Adipocyte (in vitro differentiated cells): Measurements from ENCODE around the gene LYL1.

Experiments used
- DNase-seq: peaks from one replicate; pipeline ENCODE4 v3.0.0-alpha.2; 2015; ENCODE audit warnings: low read depth
- H3K27me3 ChIP-seq: replicated peaks from 2 replicates; pipeline ENCODE4 v1.7.0; 2013; ENCODE audit warnings: mild to moderate bottlenecking, low read length, moderate library complexity; ENCODE audit not compliant: control insufficient read depth, insufficient read depth
- H3K36me3 ChIP-seq: 2 replicates; pipeline ENCODE4 v1.7.0; 2013; ENCODE audit warnings: low read length, mild to moderate bottlenecking, moderate library complexity; ENCODE audit not compliant: control insufficient read depth, insufficient read depth, severe bottlenecking
- H3K4me1 ChIP-seq: 2 replicates; pipeline ENCODE4 v1.7.0; 2013; ENCODE audit warnings: mild to moderate bottlenecking, low read length, moderate library complexity; ENCODE audit not compliant: control insufficient read depth, insufficient read depth
- H3K4me3 ChIP-seq: 2 replicates; pipeline ENCODE4 v1.7.0; 2013; ENCODE audit warnings: mild to moderate bottlenecking, low read length, moderate library complexity
- H3K9ac ChIP-seq: 2 replicates; pipeline ENCODE4 v1.7.0; 2013; ENCODE audit warnings: mild to moderate bottlenecking, low read length, moderate library complexity
- H3K9me3 ChIP-seq: 2 replicates; pipeline ENCODE4 v1.7.0; 2013; ENCODE audit warnings: mild to moderate bottlenecking, low read length, moderate library complexity; ENCODE audit not compliant: control insufficient read depth

The LYL1 gene

GRCh38 chr19:13066933-13067807, 35.5 kb downstream of the LYL1 start:
- peak overlapping the region; percentile 46 for H3K9ac ChIP-seq
- no peaks in the 10 kb centered on the region for H3K36me3 ChIP-seq
- H3K4me1 ChIP-seq, result peaks cover 72% of the 10 kb centered on the region
- DNase-seq, result no peak
- no peaks in the 10 kb centered on the region for H3K9me3 ChIP-seq
- H3K4me3 ChIP-seq, result no peak overlapping the region
- no peaks in the 10 kb centered on the region for H3K27me3 ChIP-seq

- DNase-seq, result no peak
- H3K27me3 ChIP-seq, result no peaks in the 10 kb centered on the region
- peaks cover 78% of the 10 kb centered on the region for H3K4me1 ChIP-seq
Measured at GRCh38 chr19:13066226-13066625, 36.4 kb downstream of the LYL1 start.

GRCh38 chr19:13064092-13064489, 38.6 kb downstream of the LYL1 start:
- DNase-seq, result no peak
- H3K27me3 ChIP-seq, result no peaks in the 10 kb centered on the region
- H3K4me1 ChIP-seq, result peaks cover 92% of the 10 kb centered on the region

More at GRCh38 chr19:13066226-13066625, 36.4 kb downstream of the LYL1 start:
- peak overlapping the region; percentile 47 for H3K9ac ChIP-seq
- no peak overlapping the region for H3K4me3 ChIP-seq
- H3K9me3 ChIP-seq, result no peaks in the 10 kb centered on the region
- H3K36me3 ChIP-seq, result no peaks in the 10 kb centered on the region

DNA sequence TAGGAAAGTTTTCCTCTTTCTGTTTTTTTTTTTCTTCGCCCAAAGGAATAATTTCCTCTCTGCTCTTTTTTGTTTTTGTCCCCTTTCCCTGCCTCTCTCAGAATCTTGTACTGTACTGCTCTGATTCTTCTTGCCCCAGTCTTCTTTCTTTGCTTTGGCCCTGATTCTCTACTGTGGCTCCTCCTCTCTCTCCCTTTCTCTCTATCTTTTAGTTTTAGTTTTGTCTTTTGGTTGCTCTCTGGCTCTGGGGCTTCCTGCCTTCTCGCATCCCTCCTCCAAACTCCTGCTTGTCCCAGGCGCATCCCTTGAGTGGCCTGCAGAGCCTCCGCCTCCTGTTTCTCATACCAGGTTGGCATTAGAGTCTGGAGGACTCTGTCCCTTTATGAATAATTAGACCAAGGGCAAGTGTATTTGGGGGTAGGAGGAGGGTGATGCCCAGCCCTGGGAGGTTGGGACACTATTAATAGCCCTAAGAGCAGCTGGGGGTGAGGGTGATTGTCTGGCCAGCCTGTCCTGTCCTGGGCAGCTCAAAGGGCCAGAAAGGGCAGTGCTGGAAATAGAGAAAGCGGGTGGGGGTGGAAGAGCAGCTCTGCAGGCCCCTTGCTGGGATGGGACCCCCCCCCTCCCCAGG, 39.1 kb downstream of the LYL1 start:
- no peak for DNase-seq
- H3K36me3 ChIP-seq, result no peaks in the 10 kb centered on the region
- H3K4me1 ChIP-seq, result peaks cover 95% of the 10 kb centered on the region
- H3K9ac ChIP-seq, result peak overlapping the region; percentile 86
- no peaks in the 10 kb centered on the region for H3K9me3 ChIP-seq
- no peaks in the 10 kb centered on the region for H3K27me3 ChIP-seq
- H3K4me3 ChIP-seq, result no peak overlapping the region

More at GRCh38 chr19:13064092-13064489, 38.6 kb downstream of the LYL1 start:
- H3K9me3 ChIP-seq, result no peaks in the 10 kb centered on the region
- H3K9ac ChIP-seq, result peak overlapping the region; percentile 86
- H3K4me3 ChIP-seq, result no peak overlapping the region
- no peaks in the 10 kb centered on the region for H3K36me3 ChIP-seq

- no peaks in the 10 kb centered on the region for H3K27me3 ChIP-seq
- H3K9me3 ChIP-seq, result no peaks in the 10 kb centered on the region
- H3K36me3 ChIP-seq, result no peaks in the 10 kb centered on the region
- H3K4me1 ChIP-seq, result peaks cover 98% of the 10 kb centered on the region
- no peak overlapping the region for H3K4me3 ChIP-seq
- peak overlapping the region; percentile 86 for H3K9ac ChIP-seq
- DNase-seq, result no peak
Measured at GRCh38 chr19:13062317-13062716, 40.3 kb downstream of the LYL1 start.

DNA sequence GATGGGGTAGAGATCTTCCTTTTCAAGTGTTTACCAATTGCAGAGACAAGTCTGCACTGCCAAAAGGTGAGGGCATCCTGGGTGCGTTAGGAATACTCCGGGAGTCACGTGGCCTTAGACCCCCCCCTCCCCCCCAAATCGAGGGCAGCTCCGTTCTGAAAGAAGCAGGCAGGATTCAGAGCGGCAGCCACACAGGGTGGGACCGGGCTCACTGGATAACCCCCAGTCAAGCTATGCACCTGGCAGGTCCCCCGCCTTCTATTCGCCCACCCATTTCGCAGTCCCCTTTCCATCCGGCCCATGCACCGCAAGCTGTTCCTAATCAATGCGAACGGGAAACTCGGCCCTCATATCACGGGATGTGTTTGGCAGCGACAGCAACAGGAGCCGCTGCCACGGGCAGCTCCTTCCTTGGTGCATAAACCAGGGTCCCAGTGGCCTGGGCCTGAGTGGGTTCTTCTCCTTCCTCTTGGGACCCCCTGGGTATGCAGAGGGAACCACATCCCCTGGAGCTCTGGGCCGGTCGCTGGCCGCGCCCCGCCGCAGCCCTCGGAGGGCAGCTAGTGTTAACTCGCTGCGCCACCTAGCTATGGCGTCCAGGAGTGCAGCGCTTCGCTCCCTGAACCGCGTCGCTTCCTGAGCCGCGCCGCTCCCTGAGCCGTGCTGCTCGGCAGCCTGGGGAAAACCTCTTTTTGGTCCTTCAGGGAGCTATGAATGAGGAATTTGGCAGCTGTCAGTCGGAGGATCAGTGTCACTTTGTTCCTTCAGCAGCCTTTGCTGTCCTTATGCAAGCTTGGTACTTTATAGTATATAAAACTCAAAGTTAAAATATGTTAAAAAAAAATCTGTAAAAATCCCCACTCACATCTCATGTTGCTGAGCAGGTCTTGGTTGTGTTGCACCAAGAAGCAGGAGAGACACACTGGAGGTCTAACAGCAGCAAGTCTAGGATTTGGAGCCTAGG, 41.4 kb downstream of the LYL1 start:
- Histone ChIP-seq H3K36me3 (no peaks in the 10 kb centered on the region), H3K4me1 (peaks cover 98% of the 10 kb centered on the region), H3K27me3 (no peaks in the 10 kb centered on the region), H3K9me3 (no peaks in the 10 kb centered on the region), H3K9ac (peak overlapping the region; percentile 86), H3K4me3 (peak overlapping the region; percentile 71)
- DNase-seq, result peak; percentile 95

DNA sequence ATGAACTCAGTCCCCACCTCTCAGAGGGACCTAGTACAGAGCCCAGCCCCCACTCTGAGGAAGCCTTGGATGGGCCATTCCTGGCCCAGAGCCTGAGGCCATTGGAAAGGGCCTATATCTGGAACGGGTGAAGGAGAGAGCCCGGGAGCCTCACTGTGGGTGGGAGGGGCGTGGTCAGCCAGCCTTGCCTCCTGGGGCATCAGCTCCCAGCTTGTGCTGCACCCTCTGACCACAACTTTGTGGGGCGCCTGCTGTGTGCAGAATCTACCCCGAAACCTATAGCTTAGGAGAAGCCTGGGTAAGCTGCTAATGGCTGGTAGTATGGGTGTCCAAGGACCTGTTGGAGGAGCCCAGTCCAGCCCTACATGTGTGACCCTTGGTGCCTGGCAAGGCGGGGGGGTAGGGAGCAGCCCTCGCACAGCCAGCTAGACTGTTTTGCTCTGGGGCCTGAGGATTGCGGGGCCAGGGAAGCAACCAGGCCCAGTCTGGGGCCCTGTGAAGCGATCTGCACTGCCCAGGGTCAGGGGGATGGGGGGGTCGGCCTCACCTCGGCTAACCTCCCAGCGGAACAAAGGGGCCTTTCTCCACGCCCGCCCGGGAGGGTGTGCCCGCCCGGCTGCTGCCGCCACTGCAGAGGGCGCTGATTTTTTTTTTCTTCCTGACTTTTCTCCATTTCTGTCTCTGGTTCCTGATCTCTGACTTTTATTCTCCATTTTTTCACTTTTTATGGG, 42.3 kb downstream of the LYL1 start:
- Histone ChIP-seq H3K36me3 (no peaks in the 10 kb centered on the region), H3K27me3 (no peaks in the 10 kb centered on the region), H3K9ac (peak overlapping the region; percentile 86), H3K4me1 (peaks cover 98% of the 10 kb centered on the region), H3K9me3 (no peaks in the 10 kb centered on the region), H3K4me3 (peak overlapping the region; percentile 71)
- DNase-seq, result peak; percentile 24

DNA sequence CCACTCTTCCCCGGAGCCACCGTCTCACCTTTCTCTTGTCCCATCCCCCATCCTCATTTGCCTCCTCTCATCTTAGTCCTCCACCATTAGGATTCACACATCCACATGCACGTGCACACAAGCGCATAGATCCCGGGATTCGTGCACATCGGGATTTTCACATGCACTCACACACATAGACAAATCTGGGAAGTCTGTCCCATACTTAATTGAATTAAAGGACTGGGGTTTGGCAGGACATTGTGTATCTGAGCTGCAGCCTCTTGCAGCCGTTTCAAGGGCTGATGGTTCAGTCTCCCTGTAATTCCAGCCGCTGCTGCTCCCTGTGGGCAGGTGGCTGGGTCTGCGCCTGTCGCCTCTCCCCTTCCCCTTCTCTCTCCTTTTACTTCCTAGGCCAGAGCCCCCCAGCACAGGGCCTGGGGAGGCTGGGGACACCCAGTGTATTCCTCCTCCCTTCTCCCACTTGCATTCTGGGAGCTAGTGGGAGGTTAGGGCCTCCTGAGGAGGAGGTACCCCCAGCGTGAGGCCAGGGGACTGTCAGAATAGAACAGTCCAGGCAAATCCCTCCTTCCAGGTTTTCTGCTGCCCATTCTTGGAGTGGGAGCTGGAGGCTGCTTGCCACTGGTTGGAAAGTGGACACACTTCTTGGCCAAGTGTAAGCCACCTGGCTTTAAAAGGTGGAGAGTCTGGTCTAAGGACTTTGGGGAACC, 43.6 kb downstream of the LYL1 start:
- no peaks in the 10 kb centered on the region for H3K27me3 ChIP-seq
- H3K36me3 ChIP-seq, result no peaks in the 10 kb centered on the region
- peak; percentile 29 for DNase-seq
- peak overlapping the region; percentile 47 for H3K4me3 ChIP-seq
- H3K9ac ChIP-seq, result peak overlapping the region; percentile 86
- no peaks in the 10 kb centered on the region for H3K9me3 ChIP-seq
- H3K4me1 ChIP-seq, result peaks cover 96% of the 10 kb centered on the region

DNA sequence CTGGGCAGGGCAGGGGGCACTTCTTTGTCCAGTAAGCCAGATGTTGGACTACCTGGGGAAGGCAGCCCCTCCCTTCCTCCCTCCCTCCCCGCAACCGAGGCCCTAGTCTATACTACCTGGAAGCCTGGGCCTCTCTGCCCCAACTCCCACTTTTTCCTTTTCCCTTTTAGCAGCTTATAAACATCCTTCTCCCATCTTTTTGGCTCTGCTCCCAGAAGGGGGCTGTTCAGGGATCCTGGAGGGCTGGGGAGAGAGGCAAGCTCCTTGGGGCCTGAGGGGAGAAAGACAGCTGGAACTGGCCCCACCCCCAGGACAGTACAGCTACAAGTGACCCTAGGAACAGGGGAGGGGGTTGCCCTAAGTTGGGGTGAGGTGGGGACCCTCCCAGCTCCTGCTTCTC, 44.9 kb downstream of the LYL1 start:
- H3K9ac ChIP-seq, result peak overlapping the region; percentile 96
- H3K9me3 ChIP-seq, result no peaks in the 10 kb centered on the region
- H3K27me3 ChIP-seq, result no peaks in the 10 kb centered on the region
- no peak overlapping the region for H3K4me3 ChIP-seq
- H3K4me1 ChIP-seq, result peaks cover 96% of the 10 kb centered on the region
- no peak for DNase-seq
- H3K36me3 ChIP-seq, result no peaks in the 10 kb centered on the region

- H3K9ac ChIP-seq, result peak overlapping the region; percentile 96
- peaks cover 96% of the 10 kb centered on the region for H3K4me1 ChIP-seq
- H3K36me3 ChIP-seq, result no peaks in the 10 kb centered on the region
- H3K4me3 ChIP-seq, result no peak overlapping the region
- H3K9me3 ChIP-seq, result no peaks in the 10 kb centered on the region
- H3K27me3 ChIP-seq, result no peaks in the 10 kb centered on the region
- no peak for DNase-seq
Measured at GRCh38 chr19:13057147-13057572, 45.5 kb downstream of the LYL1 start.
